Fibroblast of villous mesenchyme (primary cell): ENCODE data around the gene CPSF4. TPM values are rescaled to one million over a fixed set of nuclear protein-coding genes. Genes with fewer than 3 reads are reported as not detected.
"Not testable (repeated sequence)": the region's sequence is repeated elsewhere in the genome, so short reads cannot be mapped to it uniquely, and the experiment has no call there.

Source experiments
- DNase-seq: peaks from one replicate; pipeline ENCODE4 v3.0.0-alpha.2; 2010; ENCODE audit warnings: low read depth
- H3K4me3 ChIP-seq: 2 replicates; pipeline ENCODE4 v1.5.1; 2011; ENCODE audit warnings: low read depth, mild to moderate bottlenecking, low read length
- total RNA-seq: library from RNA; depleted of rRNA; stranded (reverse); fragments of >200 nt; gene quantifications from 2 replicates; pipeline ENCODE4 v1.2.3, GENCODE V29; 2012
- TF ChIP-seq, protein P1 (sequence below): IDR thresholded peaks from 2 replicates; pipeline ENCODE4 v1.5.1; 2012; ENCODE audit warnings: low read depth, mild to moderate bottlenecking, low read length; ENCODE audit not compliant: insufficient read depth

Gene CPSF4
- total RNA-seq, 1 donor = 38.4 TPM

DNA sequence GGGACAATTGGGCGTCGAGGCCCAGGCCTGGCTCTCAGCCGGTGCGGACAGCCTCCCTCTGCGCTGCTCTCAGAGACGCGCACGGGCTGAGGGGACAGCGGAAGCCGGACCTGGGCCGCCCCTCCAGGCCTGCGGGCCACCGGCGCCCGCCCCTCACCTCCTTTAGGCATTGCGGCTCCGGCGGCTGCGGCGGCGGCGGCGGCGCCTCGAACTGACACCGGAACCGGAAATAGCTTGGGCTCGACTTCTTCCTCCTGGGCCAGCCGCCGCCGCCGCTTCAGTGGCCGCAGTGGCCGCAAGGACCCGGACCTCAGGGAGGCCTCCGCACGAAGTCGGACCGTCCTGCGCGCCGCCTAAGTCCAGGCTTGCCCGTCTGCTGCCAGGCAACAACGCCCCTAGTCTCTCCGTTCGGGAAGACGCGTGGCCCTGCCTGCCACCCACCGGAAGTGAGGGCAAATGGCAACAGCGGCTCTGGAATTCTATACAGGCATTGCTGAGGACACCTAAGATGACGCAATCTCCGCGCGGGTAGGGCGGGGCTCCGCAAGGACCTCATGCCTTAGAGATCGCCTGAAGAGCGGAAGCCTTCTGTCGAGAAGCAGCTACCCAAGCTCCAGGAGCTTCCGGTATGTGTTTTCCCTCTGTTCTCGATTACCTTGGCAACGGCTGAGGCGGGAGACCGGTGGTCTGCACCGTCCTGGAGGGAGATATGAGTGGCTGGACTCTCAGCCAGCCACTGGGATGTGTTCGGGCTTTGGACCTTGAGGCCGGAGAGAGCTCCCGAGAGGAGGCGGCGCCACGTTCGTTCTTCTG lies 30.2 kb upstream of the CPSF4 start, which contains the start of the genes BUD31 and PDAP1:
BUD31 (plus strand) TSS at position 591 of the 813 bp plus-strand sequence. CDS start 2,124 bp downstream, outside the sequence.
PDAP1 (minus strand) TSS at position 219 of the 813 bp plus-strand sequence; CDS start at position 170, 49 bp downstream.
- H3K4me3 ChIP-seq = peak within 1 kb of the TSS; percentile 96
- TF ChIP-seq, protein P1, sequence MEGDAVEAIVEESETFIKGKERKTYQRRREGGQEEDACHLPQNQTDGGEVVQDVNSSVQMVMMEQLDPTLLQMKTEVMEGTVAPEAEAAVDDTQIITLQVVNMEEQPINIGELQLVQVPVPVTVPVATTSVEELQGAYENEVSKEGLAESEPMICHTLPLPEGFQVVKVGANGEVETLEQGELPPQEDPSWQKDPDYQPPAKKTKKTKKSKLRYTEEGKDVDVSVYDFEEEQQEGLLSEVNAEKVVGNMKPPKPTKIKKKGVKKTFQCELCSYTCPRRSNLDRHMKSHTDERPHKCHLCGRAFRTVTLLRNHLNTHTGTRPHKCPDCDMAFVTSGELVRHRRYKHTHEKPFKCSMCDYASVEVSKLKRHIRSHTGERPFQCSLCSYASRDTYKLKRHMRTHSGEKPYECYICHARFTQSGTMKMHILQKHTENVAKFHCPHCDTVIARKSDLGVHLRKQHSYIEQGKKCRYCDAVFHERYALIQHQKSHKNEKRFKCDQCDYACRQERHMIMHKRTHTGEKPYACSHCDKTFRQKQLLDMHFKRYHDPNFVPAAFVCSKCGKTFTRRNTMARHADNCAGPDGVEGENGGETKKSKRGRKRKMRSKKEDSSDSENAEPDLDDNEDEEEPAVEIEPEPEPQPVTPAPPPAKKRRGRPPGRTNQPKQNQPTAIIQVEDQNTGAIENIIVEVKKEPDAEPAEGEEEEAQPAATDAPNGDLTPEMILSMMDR = no peak
- peak; percentile 97 for DNase-seq

DNA sequence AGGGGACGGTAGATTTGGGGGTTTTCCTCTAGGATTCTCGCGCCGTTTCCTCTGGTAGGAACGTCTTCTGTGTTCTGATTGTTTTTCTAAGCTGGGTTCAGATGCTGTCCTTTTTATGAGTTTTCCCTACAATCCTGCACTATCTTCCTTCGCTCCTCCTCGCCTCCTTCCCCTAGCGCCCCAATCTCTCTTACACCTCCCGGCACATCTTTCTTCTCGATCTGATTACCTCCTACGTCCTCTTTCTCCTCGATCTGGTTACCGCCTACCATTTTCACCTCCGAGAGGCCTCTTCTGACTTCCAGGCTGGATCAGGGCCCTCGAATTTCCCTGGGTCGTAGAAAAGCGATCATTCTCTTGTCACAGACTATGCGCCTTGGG lies 29.6 kb upstream of the CPSF4 start:
- H3K4me3 ChIP-seq = peak overlapping the region; percentile 96
- DNase-seq = no peak
- TF ChIP-seq, protein P1 = no peak

DNA sequence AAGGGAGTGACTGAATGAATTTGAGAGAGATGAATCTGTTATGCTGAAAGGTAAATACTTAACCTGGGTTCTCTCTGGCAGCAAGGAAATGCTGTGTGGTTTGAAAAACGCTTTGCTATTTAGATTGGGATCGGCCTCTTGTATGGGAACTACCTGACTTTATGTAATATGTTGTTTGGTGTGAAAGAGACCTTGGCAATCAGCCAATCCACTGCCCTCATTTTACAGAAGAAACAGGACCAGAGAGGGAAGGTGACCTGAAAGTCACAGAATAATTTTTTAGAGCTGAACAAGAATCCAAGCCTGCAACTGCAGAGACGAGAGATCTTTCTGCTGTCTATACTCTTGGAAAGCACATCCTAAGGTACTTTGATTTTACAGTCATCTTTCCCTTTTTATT lies 28.9 kb upstream of the CPSF4 start:
- no peak for DNase-seq
- peak overlapping the region; percentile 96 for H3K4me3 ChIP-seq
- TF ChIP-seq, protein P1 = no peak

DNA sequence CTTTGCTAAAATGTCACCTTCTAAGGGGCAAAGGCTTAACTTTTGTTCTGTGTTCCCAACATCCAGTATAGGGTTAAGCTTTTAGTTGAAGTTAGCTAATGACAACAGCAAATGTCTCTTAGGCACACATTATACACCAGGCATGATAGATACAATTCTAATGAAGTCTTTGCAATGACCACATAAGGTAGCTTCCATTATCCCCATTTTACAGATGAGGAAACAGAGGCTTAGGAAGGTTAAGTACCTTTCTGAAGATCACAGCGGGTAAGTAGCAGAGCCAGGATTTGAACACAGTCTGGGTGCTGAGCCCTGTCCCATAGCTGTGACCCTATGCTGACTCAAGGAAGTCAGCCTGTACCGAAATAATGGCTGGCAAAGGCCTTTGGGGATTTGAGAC lies 28.1 kb upstream of the CPSF4 start:
- TF ChIP-seq, protein P1 = no peak
- H3K4me3 ChIP-seq = no peak overlapping the region
- no peak for DNase-seq

DNA sequence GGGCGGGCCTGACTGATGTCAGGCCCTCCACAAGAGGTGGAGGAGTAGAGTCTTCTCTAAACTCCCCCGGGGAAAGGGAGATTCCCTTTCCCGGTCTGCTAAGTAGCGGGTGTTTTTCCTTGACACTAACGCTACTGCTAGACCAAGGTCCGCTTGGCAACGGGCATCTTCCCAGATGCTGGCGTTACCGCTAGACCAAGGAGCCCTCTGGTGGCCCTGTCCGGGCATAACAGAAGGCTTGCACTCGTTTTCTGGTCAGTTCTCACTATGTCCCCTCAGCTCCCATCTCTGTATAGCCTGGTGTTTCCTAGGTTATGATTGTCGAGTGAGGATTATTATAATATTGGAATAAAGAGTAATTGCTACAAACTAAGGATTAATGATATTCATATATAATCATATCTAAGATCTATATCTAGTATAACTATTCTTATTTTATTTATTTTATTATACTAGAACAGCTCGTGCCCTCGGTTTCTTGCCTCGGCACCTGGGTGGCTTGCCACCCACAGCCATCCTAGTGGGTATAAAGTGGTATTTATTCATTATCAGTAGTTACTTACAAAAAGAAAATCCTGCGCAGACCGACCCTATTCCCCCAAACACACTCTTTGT lies 23.1 kb upstream of the CPSF4 start:
- TF ChIP-seq, protein P1 = peak; percentile 74
- H3K4me3 ChIP-seq = not testable (repeated sequence)
- DNase-seq = peak; percentile 64

DNA sequence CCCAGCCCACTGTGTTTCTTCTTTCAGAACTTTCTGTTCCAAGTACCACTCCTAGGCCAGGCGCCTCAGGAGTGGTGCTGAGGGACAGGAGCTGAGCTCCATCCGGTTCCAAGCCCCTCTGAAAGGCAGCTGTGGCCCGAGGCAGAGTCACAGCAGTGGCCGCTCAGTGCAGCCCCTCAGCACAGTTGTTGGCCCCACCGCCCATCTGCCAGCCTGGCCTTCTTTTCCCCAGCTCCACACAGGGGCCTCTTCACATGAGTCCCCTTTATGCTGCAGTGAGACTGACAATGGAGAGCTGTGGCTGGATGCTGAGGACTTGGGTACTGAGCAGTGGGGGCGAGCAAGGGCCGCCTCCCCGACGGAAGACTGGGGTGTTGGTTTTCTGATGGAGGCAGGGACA lies 20.5 kb upstream of the CPSF4 start:
- DNase-seq = no peak
- H3K4me3 ChIP-seq = no peak overlapping the region
- TF ChIP-seq, protein P1 = no peak
